NCI-H345 (cell line): ENCODE results near the gene PPIH.
A peak's percentile ranks its signal among the peaks of the same experiment; 100 is the strongest.
"Not testable (repeated sequence)": the region's sequence is repeated elsewhere in the genome, so short reads cannot be mapped to it uniquely, and the experiment has no call there.

Experiments used
- DNase-seq: peaks from one replicate; lab custom pipeline; 2025; lab: John Stamatoyannopoulos, UW

PPIH gene

GRCh38 chr1:42682739-42683531, 24.7 kb downstream of the PPIH start:
- peak; percentile 60 for DNase-seq

- DNase-seq = no peak
Measured at GRCh38 chr1:42684139-42684538, 25.9 kb downstream of the PPIH start.

- DNase-seq = no peak
Measured at GRCh38 chr1:42686418-42686817, 28.2 kb downstream of the PPIH start.

- DNase-seq = no peak
Measured at GRCh38 chr1:42689912-42690311, 31.7 kb downstream of the PPIH start.

GRCh38 chr1:42690477-42691156, 32.4 kb downstream of the PPIH start:
- DNase-seq = no peak

GRCh38 chr1:42691157-42691498, 32.9 kb downstream of the PPIH start:
- no peak for DNase-seq

- no peak for DNase-seq
Measured at GRCh38 chr1:42692461-42692860, 34.2 kb downstream of the PPIH start.

- DNase-seq = no peak
Measured at GRCh38 chr1:42692911-42693310, 34.7 kb downstream of the PPIH start.

GRCh38 chr1:42698081-42698813, 40.0 kb downstream of the PPIH start:
- no peak for DNase-seq

- no peak for DNase-seq
Measured at GRCh38 chr1:42700006-42700405, 41.8 kb downstream of the PPIH start.

GRCh38 chr1:42703888-42704464, 45.8 kb downstream of the PPIH start:
- DNase-seq = no peak

- DNase-seq = not testable (repeated sequence)
Measured at GRCh38 chr1:42712808-42713207, 54.6 kb downstream of the PPIH start.

- DNase-seq = no peak
Measured at GRCh38 chr1:42713293-42713692, 55.1 kb downstream of the PPIH start.

GRCh38 chr1:42714441-42714840, 56.2 kb downstream of the PPIH start:
- not testable (repeated sequence) for DNase-seq

GRCh38 chr1:42720868-42721267, 62.6 kb downstream of the PPIH start:
- no peak for DNase-seq

GRCh38 chr1:42721926-42722325, 63.7 kb downstream of the PPIH start:
- DNase-seq = no peak

- DNase-seq = not testable (repeated sequence)
Measured at GRCh38 chr1:42722403-42722802, 64.2 kb downstream of the PPIH start.

GRCh38 chr1:42723511-42723910, 65.3 kb downstream of the PPIH start:
- no peak for DNase-seq

GRCh38 chr1:42725820-42726219, 67.6 kb downstream of the PPIH start:
- not testable (repeated sequence) for DNase-seq
